GOT3 (cell line): ENCODE data around the gene SH3RF3.
"Not testable (repeated sequence)": the region's sequence is repeated elsewhere in the genome, so short reads cannot be mapped to it uniquely, and the experiment has no call there.

Source experiments
- DNase-seq: peaks from one replicate; lab custom pipeline; 2025; ENCODE audit warnings: mixed read lengths; lab: John Stamatoyannopoulos, UW

The SH3RF3 gene

GRCh38 chr2:109523536-109524361 lies 394.7 kb downstream of the SH3RF3 start:
- no peak for DNase-seq

- no peak for DNase-seq
These were observed 396.8 kb downstream of the SH3RF3 start for GRCh38 chr2:109525836-109526235.

GRCh38 chr2:109526442-109526970 lies 397.5 kb downstream of the SH3RF3 start:
- DNase-seq = no peak

GRCh38 chr2:109527079-109527478 lies 398.1 kb downstream of the SH3RF3 start:
- no peak for DNase-seq

GRCh38 chr2:109527846-109528705 lies 399.1 kb downstream of the SH3RF3 start:
- no peak for DNase-seq

- no peak for DNase-seq
These were observed 400.0 kb downstream of the SH3RF3 start for GRCh38 chr2:109528811-109529501.

- DNase-seq = no peak
These were observed 400.8 kb downstream of the SH3RF3 start for GRCh38 chr2:109529532-109530449.

GRCh38 chr2:109530712-109531111 lies 401.7 kb downstream of the SH3RF3 start:
- no peak for DNase-seq

GRCh38 chr2:109531221-109531620 lies 402.2 kb downstream of the SH3RF3 start:
- no peak for DNase-seq

- DNase-seq = no peak
These were observed 403.1 kb downstream of the SH3RF3 start for GRCh38 chr2:109531896-109532727.

GRCh38 chr2:109532728-109533076 lies 403.7 kb downstream of the SH3RF3 start:
- DNase-seq = no peak

- DNase-seq = no peak
These were observed 404.8 kb downstream of the SH3RF3 start for GRCh38 chr2:109533823-109534222.

GRCh38 chr2:109535217-109535946 lies 406.4 kb downstream of the SH3RF3 start:
- DNase-seq = no peak

- DNase-seq = not testable (repeated sequence)
These were observed 407.6 kb downstream of the SH3RF3 start for GRCh38 chr2:109536556-109536955.

- DNase-seq = no peak
These were observed 408.7 kb downstream of the SH3RF3 start for GRCh38 chr2:109537565-109538222.

GRCh38 chr2:109538546-109538945 lies 409.5 kb downstream of the SH3RF3 start:
- DNase-seq = no peak

GRCh38 chr2:109542384-109542783 lies 413.4 kb downstream of the SH3RF3 start:
- no peak for DNase-seq

GRCh38 chr2:109545828-109546713 lies 417.1 kb downstream of the SH3RF3 start:
- no peak for DNase-seq
